Parathyroid adenoma (tissue), 2 donors: ENCODE data around the gene IL17RE.

Experiments
- H2AFZ ChIP-seq: fragments of 300-600 bp; sonication (generic); one replicate; pipeline ENCODE4 v1.7.0; 2017; ENCODE audit warnings: antibody characterized with exemption, mild to moderate bottlenecking
- H3K27ac ChIP-seq: fragments of 300-600 bp; sonication (generic); one replicate; pipeline ENCODE4 v1.7.0; 2017
- H3K27me3 ChIP-seq: fragments of 300-600 bp; sonication (generic); one replicate; pipeline ENCODE4 v1.7.0; 2017; ENCODE audit warnings: low read length; ENCODE audit not compliant: control insufficient read depth, insufficient read depth
- H3K36me3 ChIP-seq: fragments of 300-600 bp; sonication (generic); one replicate; pipeline ENCODE4 v1.7.0; 2017; ENCODE audit warnings: low read length; ENCODE audit not compliant: control insufficient read depth, insufficient read depth
- H3K4me1 ChIP-seq: fragments of 300-600 bp; sonication (generic); one replicate; pipeline ENCODE4 v1.7.0; 2017; ENCODE audit warnings: control low read depth
- H3K4me2 ChIP-seq: fragments of 300-600 bp; sonication (generic); one replicate; pipeline ENCODE4 v1.7.0; 2017; ENCODE audit warnings: low read length
- H3K4me3 ChIP-seq: fragments of 300-600 bp; sonication (generic); one replicate; pipeline ENCODE4 v1.7.0; 2017; ENCODE audit warnings: low read depth, low read length
- H3K79me2 ChIP-seq: fragments of 300-600 bp; sonication (generic); one replicate; pipeline ENCODE4 v1.7.0; 2017; ENCODE audit warnings: control low read depth
- H3K9ac ChIP-seq: fragments of 300-600 bp; sonication (generic); one replicate; pipeline ENCODE4 v1.7.0; 2017; ENCODE audit warnings: mild to moderate bottlenecking
- H3K9me3 ChIP-seq: fragments of 300-600 bp; sonication (generic); one replicate; pipeline ENCODE4 v1.7.0; 2017; ENCODE audit warnings: low read length; ENCODE audit not compliant: control insufficient read depth
- TF ChIP-seq, protein P1 (sequence below): fragments of 300-600 bp; sonication (generic); IDR thresholded peaks from one replicate; pipeline ENCODE4 v1.7.0; 2017; ENCODE audit warnings: antibody characterized with exemption, mild to moderate bottlenecking
- donor health status: primary hyperparathyroidism.

The IL17RE gene

DNA sequence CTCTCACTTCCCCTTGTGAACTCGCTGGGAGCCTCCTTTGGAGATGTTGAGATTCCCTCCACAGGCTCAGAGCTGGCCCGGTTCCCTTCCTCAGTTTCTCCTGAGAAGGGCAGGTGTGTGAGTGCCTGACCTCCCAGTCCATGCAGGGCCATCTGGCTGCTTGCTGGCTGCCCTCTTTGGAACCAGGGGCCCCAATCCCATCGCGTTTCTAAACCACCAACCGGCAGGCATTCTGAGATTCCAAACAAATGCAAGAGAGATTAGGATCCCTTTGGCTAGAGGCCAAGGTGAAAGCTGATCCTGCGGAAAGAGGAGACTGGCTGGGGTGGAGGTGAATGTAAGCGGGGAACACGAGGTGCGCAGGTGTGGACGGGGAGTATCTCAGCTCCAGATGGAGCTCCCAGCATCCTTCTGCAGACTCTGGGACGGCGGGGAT lies 52.4 kb downstream of the IL17RE start:
- TF ChIP-seq, protein P1, sequence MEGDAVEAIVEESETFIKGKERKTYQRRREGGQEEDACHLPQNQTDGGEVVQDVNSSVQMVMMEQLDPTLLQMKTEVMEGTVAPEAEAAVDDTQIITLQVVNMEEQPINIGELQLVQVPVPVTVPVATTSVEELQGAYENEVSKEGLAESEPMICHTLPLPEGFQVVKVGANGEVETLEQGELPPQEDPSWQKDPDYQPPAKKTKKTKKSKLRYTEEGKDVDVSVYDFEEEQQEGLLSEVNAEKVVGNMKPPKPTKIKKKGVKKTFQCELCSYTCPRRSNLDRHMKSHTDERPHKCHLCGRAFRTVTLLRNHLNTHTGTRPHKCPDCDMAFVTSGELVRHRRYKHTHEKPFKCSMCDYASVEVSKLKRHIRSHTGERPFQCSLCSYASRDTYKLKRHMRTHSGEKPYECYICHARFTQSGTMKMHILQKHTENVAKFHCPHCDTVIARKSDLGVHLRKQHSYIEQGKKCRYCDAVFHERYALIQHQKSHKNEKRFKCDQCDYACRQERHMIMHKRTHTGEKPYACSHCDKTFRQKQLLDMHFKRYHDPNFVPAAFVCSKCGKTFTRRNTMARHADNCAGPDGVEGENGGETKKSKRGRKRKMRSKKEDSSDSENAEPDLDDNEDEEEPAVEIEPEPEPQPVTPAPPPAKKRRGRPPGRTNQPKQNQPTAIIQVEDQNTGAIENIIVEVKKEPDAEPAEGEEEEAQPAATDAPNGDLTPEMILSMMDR = no peak
- no peaks in the 10 kb centered on the region for H3K27me3 ChIP-seq
- H3K4me2 ChIP-seq = peak overlapping the region; percentile 46
- H3K27ac ChIP-seq = peak overlapping the region; percentile 26
- H3K9me3 ChIP-seq = no peaks in the 10 kb centered on the region
- H3K4me1 ChIP-seq = peaks cover 17% of the 10 kb centered on the region
- peak overlapping the region; percentile 35 for H3K4me3 ChIP-seq
- H3K9ac ChIP-seq = no peak overlapping the region
- no peaks in the 10 kb centered on the region for H3K36me3 ChIP-seq
- H2AFZ ChIP-seq = peak overlapping the region; percentile 56
- H3K79me2 ChIP-seq = no peaks in the 10 kb centered on the region

DNA sequence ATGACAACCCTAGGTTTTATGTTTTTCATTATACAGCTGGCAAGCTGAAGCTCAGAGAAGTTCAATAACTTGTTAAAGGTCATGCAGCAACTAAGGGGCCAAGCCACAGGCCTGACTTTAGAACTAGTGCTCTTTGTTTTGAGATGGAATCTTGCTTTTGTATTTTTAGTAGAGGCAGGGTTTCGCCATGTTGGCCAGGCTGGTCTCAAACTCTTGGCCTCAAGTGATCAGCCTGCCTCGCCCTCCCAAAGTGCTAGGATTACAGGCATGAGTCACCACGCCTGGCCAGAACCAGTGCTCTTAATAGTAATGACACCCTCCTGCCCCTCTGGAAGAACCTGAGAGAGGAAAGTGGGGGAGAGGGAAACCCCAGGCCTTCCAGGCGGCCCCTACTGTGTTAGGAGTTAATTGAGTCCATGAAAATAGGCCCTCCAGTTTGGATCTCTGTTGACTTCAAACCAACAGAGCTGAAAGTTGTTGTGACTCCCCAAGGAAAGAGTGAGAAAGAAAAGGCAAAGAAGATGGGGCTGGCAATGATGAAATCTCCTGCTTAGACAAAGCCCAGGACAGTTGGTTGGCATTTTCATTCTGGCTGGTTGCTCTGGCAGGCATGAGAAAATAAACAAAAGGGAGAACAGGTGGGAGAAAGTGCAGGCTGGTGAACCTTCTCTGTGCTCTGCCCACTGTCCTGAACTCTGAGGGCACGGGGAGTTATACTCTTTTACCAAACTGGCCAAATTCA lies 53.1 kb downstream of the IL17RE start:
- Histone ChIP-seq H3K4me1 (peaks cover 17% of the 10 kb centered on the region), H3K79me2 (no peaks in the 10 kb centered on the region), H3K4me2 (no peak overlapping the region), H3K36me3 (no peaks in the 10 kb centered on the region), H3K27ac (no peak overlapping the region), H3K9ac (no peak overlapping the region), H3K9me3 (no peaks in the 10 kb centered on the region), H2AFZ (peak overlapping the region; percentile 1), H3K27me3 (no peaks in the 10 kb centered on the region), H3K4me3 (no peak overlapping the region)
- TF ChIP-seq, protein P1 = no peak

- H3K27ac ChIP-seq = no peak overlapping the region
- TF ChIP-seq, protein P1 = no peak
- H3K9me3 ChIP-seq = no peaks in the 10 kb centered on the region
- H3K36me3 ChIP-seq = no peaks in the 10 kb centered on the region
- H3K79me2 ChIP-seq = no peaks in the 10 kb centered on the region
- H3K4me2 ChIP-seq = no peak overlapping the region
- H3K9ac ChIP-seq = no peak overlapping the region
- no peaks in the 10 kb centered on the region for H3K27me3 ChIP-seq
- peaks cover 12% of the 10 kb centered on the region for H3K4me1 ChIP-seq
- H3K4me3 ChIP-seq = no peak overlapping the region
- no peak overlapping the region for H2AFZ ChIP-seq
These were observed 54.6 kb downstream of the IL17RE start for GRCh38 chr3:9957214-9957613.

DNA sequence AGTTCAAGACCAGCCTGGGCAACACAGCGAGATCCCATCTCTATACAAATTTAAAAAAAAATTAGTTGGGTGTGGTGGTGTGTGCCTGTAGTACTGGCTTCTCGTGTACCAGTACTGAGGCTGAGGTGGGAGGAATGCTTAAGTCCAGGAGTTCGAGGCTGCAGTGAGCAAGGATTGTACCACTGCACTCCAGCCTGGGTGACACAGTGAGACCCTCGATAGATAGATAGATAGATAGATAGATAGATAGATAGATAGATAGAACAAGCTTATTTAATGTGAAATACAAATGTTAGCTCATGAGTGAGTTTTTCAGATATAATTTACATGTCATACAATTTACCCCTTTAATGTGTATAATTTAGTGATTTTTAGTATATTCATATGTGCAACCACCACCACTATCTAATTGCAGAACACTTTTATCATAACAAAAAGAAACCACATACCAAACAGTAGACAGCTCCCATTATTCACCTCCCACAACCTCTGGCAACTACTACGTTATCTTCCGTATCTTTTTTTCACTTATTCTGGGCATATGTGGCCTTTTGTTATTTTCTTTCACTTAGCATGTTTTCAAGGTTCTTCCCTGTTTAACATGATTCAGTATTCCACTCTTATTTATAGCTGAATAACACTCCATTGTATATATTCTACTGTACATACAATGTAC lies 62.7 kb downstream of the IL17RE start:
- Histone ChIP-seq H3K36me3 (no peaks in the 10 kb centered on the region), H3K4me2 (no peak overlapping the region)
- TF ChIP-seq, protein P1 = no peak

More for the DNA sequence above, 62.7 kb downstream of the IL17RE start:
- Histone ChIP-seq H3K9ac (no peak overlapping the region), H3K27ac (no peak overlapping the region), H3K4me3 (no peak overlapping the region), H3K79me2 (no peaks in the 10 kb centered on the region), H3K4me1 (no peaks in the 10 kb centered on the region), H3K27me3 (no peaks in the 10 kb centered on the region), H3K9me3 (no peaks in the 10 kb centered on the region), H2AFZ (no peak overlapping the region)
